Neural cell (in vitro differentiated cells): ENCODE measurements around the gene GLCE. TPM values are rescaled to one million over a fixed set of nuclear protein-coding genes. Genes with fewer than 3 reads are reported as not detected.

ENCODE experiments used
- H2AFZ ChIP-seq: fragments of 200-600, 300-800 bp; sonication (generic), shearing (Covaris generic); 2 replicates; pipeline ENCODE4 v1.6.0; 2014; ENCODE audit warnings: low read depth, mild to moderate bottlenecking, antibody characterized with exemption, low read length, moderate library complexity
- H3F3A ChIP-seq: fragments of 200-600 bp; shearing (Covaris generic); 2 replicates; pipeline ENCODE4 v1.6.1; 2016; ENCODE audit warnings: mild to moderate bottlenecking, moderate library complexity, mixed read lengths, antibody characterized with exemption, low read length; ENCODE audit not compliant: insufficient read depth, poor library complexity, severe bottlenecking
- H3K27ac ChIP-seq: fragments of 200-600, 300-800 bp; sonication (generic), shearing (Covaris generic); 2 replicates; pipeline ENCODE4 v1.5.1; 2014; ENCODE audit warnings: mild to moderate bottlenecking, low read length, moderate library complexity
- H3K27me3 ChIP-seq: fragments of 300-800, 200-600 bp; sonication (generic), shearing (Covaris generic); 2 replicates; pipeline ENCODE4 v1.6.0; 2014; ENCODE audit warnings: mild to moderate bottlenecking, low read depth, low read length, moderate library complexity; ENCODE audit not compliant: insufficient read depth
- H3K36me3 ChIP-seq: fragments of 300-800, 200-600 bp; sonication (generic), shearing (Covaris generic); 2 replicates; pipeline ENCODE4 v1.5.1; 2014; ENCODE audit warnings: mild to moderate bottlenecking, antibody characterized with exemption, low read length, moderate library complexity; ENCODE audit not compliant: insufficient read depth
- H3K4me2 ChIP-seq: fragments of 300-800, 200-600 bp; sonication (generic), shearing (Covaris generic); 2 replicates; pipeline ENCODE4 v1.6.0; 2014; ENCODE audit warnings: mild to moderate bottlenecking, low read length
- H3K4me3 ChIP-seq: fragments of 300-800, 200-600 bp; sonication (generic), shearing (Covaris generic); 2 replicates; pipeline ENCODE4 v1.5.1; 2014; ENCODE audit warnings: mild to moderate bottlenecking, low read length, moderate library complexity
- H3K79me2 ChIP-seq: fragments of 200-600 bp; shearing (Covaris generic); replicated peaks from 2 replicates; pipeline ENCODE4 v1.6.0; 2014; ENCODE audit warnings: mild to moderate bottlenecking, low read length, moderate library complexity; ENCODE audit not compliant: insufficient read depth
- H3K9ac ChIP-seq: fragments of 300-800, 200-600 bp; sonication (generic), shearing (Covaris generic); 2 replicates; pipeline ENCODE4 v1.6.1; 2016; ENCODE audit warnings: mild to moderate bottlenecking, low read length, mixed read lengths
- H3K9me2 ChIP-seq: fragments of 200-600 bp; shearing (Covaris generic); 2 replicates; pipeline ENCODE4 v1.6.1; 2016; ENCODE audit warnings: mild to moderate bottlenecking, low read length, mixed read lengths; ENCODE audit not compliant: insufficient read depth
- H3K9me3 ChIP-seq: fragments of 200-600, 300-800 bp; sonication (generic), shearing (Covaris generic); 2 replicates; pipeline ENCODE4 v1.6.1; 2016; ENCODE audit warnings: mild to moderate bottlenecking, mixed run types, low read length, moderate library complexity, mixed read lengths
- H4K20me1 ChIP-seq: fragments of 200-600 bp; shearing (Covaris generic); 2 replicates; pipeline ENCODE4 v1.6.1; 2016; ENCODE audit warnings: mild to moderate bottlenecking, mixed run types; ENCODE audit not compliant: insufficient read depth
- CTCF ChIP-seq: fragments of 450-650 bp; IDR thresholded peaks from 2 replicates; pipeline ENCODE4 v1.5.1; 2014; ENCODE audit warnings: antibody characterized with exemption, mild to moderate bottlenecking, moderate library complexity; ENCODE audit not compliant: poor library complexity, severe bottlenecking
- EP300 ChIP-seq: fragments of 450-650 bp; conservative IDR thresholded peaks from 2 replicates; pipeline ENCODE4 v1.6.1; 2014; ENCODE audit warnings: antibody characterized with exemption, mild to moderate bottlenecking, moderate library complexity; ENCODE audit not compliant: poor library complexity, severe bottlenecking
- EZH2 ChIP-seq: fragments of 200-600, 300-800 bp; shearing (Covaris generic), sonication (generic); IDR thresholded peaks from 2 replicates; pipeline ENCODE4 v1.6.1; 2014; ENCODE audit warnings: antibody characterized with exemption, low read length, borderline replicate concordance, mild to moderate bottlenecking; ENCODE audit not compliant: insufficient read depth, poor library complexity, severe bottlenecking
- MXI1 ChIP-seq: fragments of 450-650 bp; conservative IDR thresholded peaks from 2 replicates; pipeline ENCODE4 v1.6.1; 2014; ENCODE audit warnings: antibody characterized with exemption, mild to moderate bottlenecking; ENCODE audit not compliant: poor library complexity, severe bottlenecking
- POLR2AphosphoS5 ChIP-seq: IDR thresholded peaks from 2 replicates; pipeline ENCODE4 v1.6.1; 2012
- RAD21 ChIP-seq: fragments of 450-650 bp; conservative IDR thresholded peaks from 2 replicates; pipeline ENCODE4 v1.6.1; 2014; ENCODE audit warnings: antibody characterized with exemption, mild to moderate bottlenecking, moderate library complexity
- REST ChIP-seq: IDR thresholded peaks from 2 replicates; pipeline ENCODE4 v1.6.1; 2012; ENCODE audit warnings: borderline replicate concordance
- SMC3 ChIP-seq: fragments of 450-650 bp; conservative IDR thresholded peaks from 2 replicates; pipeline ENCODE4 v1.6.1; 2014; ENCODE audit warnings: antibody characterized with exemption, mild to moderate bottlenecking, moderate library complexity; ENCODE audit not compliant: poor library complexity
- TAF1 ChIP-seq: IDR thresholded peaks from 2 replicates; pipeline ENCODE4 v1.6.1; 2012; ENCODE audit warnings: low read depth
- polyA plus RNA-seq: library from polyadenylated mRNA; depleted of rRNA; stranded (reverse); fragments of >200 nt; gene quantifications from 2 replicates; pipeline ENCODE4 v1.2.3, GENCODE V29; 2014

GLCE gene
- polyA plus RNA-seq, 1 donor from 2014 or later: 31.5 TPM

- Histone ChIP-seq H3F3A (no peaks in the 10 kb centered on the region), H3K27ac (peak overlapping the region; percentile 88), H3K36me3 (no peaks in the 10 kb centered on the region), H3K27me3 (no peaks in the 10 kb centered on the region), H4K20me1 (peaks cover 3% of the 10 kb centered on the region), H3K9ac (peak overlapping the region; percentile 88), H2AFZ (peak overlapping the region; percentile 59), H3K79me2 (peaks cover 27% of the 10 kb centered on the region), H3K9me2 (no peaks in the 10 kb centered on the region), H3K4me3 (peak overlapping the region; percentile 88), H3K9me3 (no peaks in the 10 kb centered on the region), H3K4me2 (peak overlapping the region; percentile 95)
- TF ChIP-seq RAD21 (peak; percentile 65), MXI1 (peak; percentile 51), REST (peak; percentile 38), TAF1 (no peak), SMC3 (peak; percentile 62), EP300 (no peak), CTCF (peak; percentile 66), EZH2 (no peak), POLR2AphosphoS5 (peak; percentile 20)
These were observed 843 bp downstream of the GLCE start for GRCh38 chr15:69161079-69161877.

GRCh38 chr15:69161878-69162213, 1.4 kb downstream of the GLCE start:
- Histone ChIP-seq H3K27me3 (no peaks in the 10 kb centered on the region), H3F3A (no peaks in the 10 kb centered on the region), H3K4me3 (peak overlapping the region; percentile 88), H4K20me1 (peaks cover 3% of the 10 kb centered on the region), H3K79me2 (peaks cover 27% of the 10 kb centered on the region), H3K9me3 (no peaks in the 10 kb centered on the region), H3K9me2 (no peaks in the 10 kb centered on the region), H3K36me3 (no peaks in the 10 kb centered on the region), H3K4me2 (peak overlapping the region; percentile 95), H2AFZ (peak overlapping the region; percentile 47), H3K9ac (peak overlapping the region; percentile 88), H3K27ac (peak overlapping the region; percentile 88)
- no peak for TF ChIP-seq SMC3
- peak; percentile 21 for TF ChIP-seq MXI1
- no peak for TF ChIP-seq TAF1
- TF ChIP-seq REST: no peak
- no peak for TF ChIP-seq POLR2AphosphoS5
- no peak for TF ChIP-seq EP300
- no peak for TF ChIP-seq EZH2
- peak; percentile 21 for TF ChIP-seq RAD21
- peak; percentile 40 for TF ChIP-seq CTCF
